ENCODE results near the gene GPR50.

The GPR50 gene

DNA sequence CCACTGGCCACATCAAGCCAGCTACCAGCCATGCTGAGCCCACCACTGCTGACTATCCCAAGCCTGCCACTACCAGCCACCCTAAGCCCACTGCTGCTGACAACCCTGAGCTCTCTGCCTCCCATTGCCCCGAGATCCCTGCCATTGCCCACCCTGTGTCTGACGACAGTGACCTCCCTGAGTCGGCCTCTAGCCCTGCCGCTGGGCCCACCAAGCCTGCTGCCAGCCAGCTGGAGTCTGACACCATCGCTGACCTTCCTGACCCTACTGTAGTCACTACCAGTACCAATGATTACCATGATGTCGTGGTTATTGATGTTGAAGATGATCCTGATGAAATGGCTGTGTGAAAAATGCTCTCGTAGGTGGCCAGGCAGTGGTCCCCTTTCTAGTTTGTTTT, 4.7 kb downstream of the GPR50 start:
- H3K27me3 ChIP-seq (ENCODE audit: control insufficient read depth, insufficient read depth, low read length): no peaks in the 10 kb centered on the region
- H3K9ac ChIP-seq: no peak overlapping the region
- H3K4me3 ChIP-seq (ENCODE audit: low read depth, low read length): no peak overlapping the region
- no peak overlapping the region for H3K4me2 ChIP-seq (ENCODE audit: low read length)
- TF ChIP-seq, protein P1, sequence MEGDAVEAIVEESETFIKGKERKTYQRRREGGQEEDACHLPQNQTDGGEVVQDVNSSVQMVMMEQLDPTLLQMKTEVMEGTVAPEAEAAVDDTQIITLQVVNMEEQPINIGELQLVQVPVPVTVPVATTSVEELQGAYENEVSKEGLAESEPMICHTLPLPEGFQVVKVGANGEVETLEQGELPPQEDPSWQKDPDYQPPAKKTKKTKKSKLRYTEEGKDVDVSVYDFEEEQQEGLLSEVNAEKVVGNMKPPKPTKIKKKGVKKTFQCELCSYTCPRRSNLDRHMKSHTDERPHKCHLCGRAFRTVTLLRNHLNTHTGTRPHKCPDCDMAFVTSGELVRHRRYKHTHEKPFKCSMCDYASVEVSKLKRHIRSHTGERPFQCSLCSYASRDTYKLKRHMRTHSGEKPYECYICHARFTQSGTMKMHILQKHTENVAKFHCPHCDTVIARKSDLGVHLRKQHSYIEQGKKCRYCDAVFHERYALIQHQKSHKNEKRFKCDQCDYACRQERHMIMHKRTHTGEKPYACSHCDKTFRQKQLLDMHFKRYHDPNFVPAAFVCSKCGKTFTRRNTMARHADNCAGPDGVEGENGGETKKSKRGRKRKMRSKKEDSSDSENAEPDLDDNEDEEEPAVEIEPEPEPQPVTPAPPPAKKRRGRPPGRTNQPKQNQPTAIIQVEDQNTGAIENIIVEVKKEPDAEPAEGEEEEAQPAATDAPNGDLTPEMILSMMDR (IDR thresholded peaks at IDR 0.05): no peak
- no peaks in the 10 kb centered on the region for H3K4me1 ChIP-seq
- no peaks in the 10 kb centered on the region for H3K9me3 ChIP-seq (ENCODE audit: control insufficient read depth, low read length)
- H3K79me2 ChIP-seq: no peaks in the 10 kb centered on the region
- no peak overlapping the region for H3K27ac ChIP-seq
- H3K36me3 ChIP-seq (ENCODE audit: control insufficient read depth, insufficient read depth, low read length): no peaks in the 10 kb centered on the region
- H2AFZ ChIP-seq: no peak overlapping the region

DNA sequence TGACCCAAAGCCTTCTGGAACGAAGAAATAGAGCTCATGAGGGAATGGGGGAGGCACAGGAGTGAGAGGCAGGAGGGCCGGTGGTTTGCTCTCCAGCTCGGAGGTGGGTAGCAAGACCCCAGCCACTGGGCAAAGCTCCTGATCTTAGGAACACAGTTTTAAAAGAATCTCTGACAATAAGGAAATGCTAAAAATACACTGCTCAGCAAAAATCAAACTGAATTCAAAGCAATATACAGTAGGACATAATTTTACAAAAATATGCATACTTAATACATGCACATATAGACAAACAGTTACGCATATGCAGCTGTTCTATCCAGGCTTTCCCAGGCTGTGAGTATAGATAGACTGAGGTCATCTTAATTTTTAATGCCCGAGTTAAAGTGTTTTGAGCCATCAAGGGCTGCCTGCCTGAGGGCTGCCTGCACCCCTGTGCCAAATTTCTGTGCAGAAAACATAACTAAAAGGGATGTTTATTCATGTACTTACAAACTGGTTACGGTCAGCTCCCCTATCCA, 6.9 kb downstream of the GPR50 start:
- Histone ChIP-seq H3K9ac (no peak overlapping the region), H3K36me3 (ENCODE audit: control insufficient read depth, insufficient read depth, low read length) (no peaks in the 10 kb centered on the region), H3K79me2 (no peaks in the 10 kb centered on the region), H3K4me3 (ENCODE audit: low read depth, low read length) (no peak overlapping the region), H3K4me2 (ENCODE audit: low read length) (no peak overlapping the region), H3K4me1 (no peaks in the 10 kb centered on the region), H3K27ac (no peak overlapping the region), H2AFZ (no peak overlapping the region), H3K27me3 (ENCODE audit: control insufficient read depth, insufficient read depth, low read length) (no peaks in the 10 kb centered on the region), H3K9me3 (ENCODE audit: control insufficient read depth, low read length) (no peaks in the 10 kb centered on the region)
- TF ChIP-seq, protein P1 (IDR thresholded peaks at IDR 0.05): no peak

DNA sequence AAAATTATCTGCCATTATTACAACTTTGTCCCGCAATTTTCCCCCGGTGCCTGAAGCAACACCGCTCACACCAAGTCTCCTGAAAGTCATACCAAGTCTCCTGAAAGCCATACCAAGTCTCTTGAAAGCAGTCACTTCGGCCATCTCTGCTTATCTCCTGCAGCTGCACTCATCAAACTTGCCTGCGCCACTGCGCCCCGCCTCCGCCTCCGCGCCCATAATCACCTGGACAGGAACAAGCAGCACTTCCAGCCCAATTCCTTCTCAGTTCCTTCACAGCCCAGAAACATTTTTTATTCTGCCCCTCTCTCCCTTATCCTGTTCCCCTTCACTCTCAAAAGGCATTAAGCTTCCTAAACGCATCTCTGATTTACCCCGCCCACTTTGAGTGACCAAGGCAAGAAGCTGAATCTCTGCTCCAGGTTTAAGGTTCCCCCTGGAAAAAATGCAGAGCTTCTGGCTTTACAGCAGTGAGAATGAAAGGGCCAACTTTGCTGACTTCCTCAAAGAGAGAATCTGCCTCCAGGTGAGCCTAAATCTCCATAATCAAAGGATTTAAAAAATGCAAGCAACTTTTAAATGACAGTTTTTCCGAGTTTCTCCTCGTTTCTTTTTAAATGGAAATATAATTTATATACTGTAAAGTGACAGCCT, 7.7 kb downstream of the GPR50 start:
- Histone ChIP-seq H3K36me3 (ENCODE audit: control insufficient read depth, insufficient read depth, low read length) (no peaks in the 10 kb centered on the region), H3K9ac (no peak overlapping the region), H2AFZ (no peak overlapping the region), H3K27ac (no peak overlapping the region), H3K27me3 (ENCODE audit: control insufficient read depth, insufficient read depth, low read length) (no peaks in the 10 kb centered on the region), H3K9me3 (ENCODE audit: control insufficient read depth, low read length) (no peaks in the 10 kb centered on the region), H3K4me2 (ENCODE audit: low read length) (no peak overlapping the region), H3K79me2 (no peaks in the 10 kb centered on the region), H3K4me3 (ENCODE audit: low read depth, low read length) (no peak overlapping the region), H3K4me1 (no peaks in the 10 kb centered on the region)
- TF ChIP-seq, protein P1 (IDR thresholded peaks at IDR 0.05): no peak

DNA sequence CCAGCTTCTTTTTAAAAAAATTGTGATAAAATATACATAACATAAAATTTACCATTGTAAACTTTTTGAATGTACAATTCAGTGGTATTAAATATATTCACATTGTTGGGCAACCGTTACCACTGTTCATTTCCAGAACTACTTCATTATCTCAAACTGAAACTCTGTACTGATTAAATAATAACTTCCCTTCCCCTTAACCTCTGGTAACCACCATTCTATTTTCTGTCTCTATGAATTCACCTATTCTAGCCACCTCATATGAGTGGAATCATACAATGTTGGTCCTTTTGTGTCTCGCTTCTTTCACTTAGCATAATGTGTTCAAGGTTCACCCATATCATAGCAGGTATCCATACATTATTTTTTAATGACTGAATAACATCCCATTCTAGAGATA, 8.3 kb downstream of the GPR50 start:
- H3K4me1 ChIP-seq: no peaks in the 10 kb centered on the region
- TF ChIP-seq, protein P1 (IDR thresholded peaks at IDR 0.05): no peak
- H3K4me2 ChIP-seq (ENCODE audit: low read length): no peak overlapping the region
- H2AFZ ChIP-seq: no peak overlapping the region
- no peak overlapping the region for H3K4me3 ChIP-seq (ENCODE audit: low read depth, low read length)
- no peaks in the 10 kb centered on the region for H3K36me3 ChIP-seq (ENCODE audit: control insufficient read depth, insufficient read depth, low read length)
- no peaks in the 10 kb centered on the region for H3K27me3 ChIP-seq (ENCODE audit: control insufficient read depth, insufficient read depth, low read length)
- H3K9me3 ChIP-seq (ENCODE audit: control insufficient read depth, low read length): no peaks in the 10 kb centered on the region
- no peak overlapping the region for H3K9ac ChIP-seq
- H3K27ac ChIP-seq: no peak overlapping the region
- no peaks in the 10 kb centered on the region for H3K79me2 ChIP-seq

DNA sequence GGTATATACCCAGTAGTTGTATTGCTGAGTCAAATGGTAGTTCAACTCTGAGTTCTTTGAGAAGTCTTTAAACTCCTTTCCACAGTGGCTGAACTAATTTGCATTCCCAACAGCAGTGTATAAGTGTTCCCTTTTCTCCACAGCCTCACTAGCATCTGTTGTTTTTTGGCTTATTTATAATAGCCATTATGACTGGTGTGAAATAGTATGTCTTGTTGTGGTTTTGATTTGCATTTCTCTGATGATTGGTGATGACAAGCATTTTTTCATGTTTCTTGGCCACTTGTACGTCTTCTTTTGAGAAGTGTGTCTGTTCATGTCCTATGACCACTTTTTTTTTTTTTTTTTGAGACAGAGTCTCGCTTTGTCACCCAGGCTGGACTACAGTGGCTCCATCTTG, 30.5 kb downstream of the GPR50 start:
- TF ChIP-seq, protein P1 (IDR thresholded peaks at IDR 0.05): no peak
- H3K4me2 ChIP-seq (ENCODE audit: low read length): no peak overlapping the region
- no peak overlapping the region for H3K4me3 ChIP-seq (ENCODE audit: low read depth, low read length)
- H2AFZ ChIP-seq: no peak overlapping the region
- H3K9ac ChIP-seq: no peak overlapping the region
- no peaks in the 10 kb centered on the region for H3K9me3 ChIP-seq (ENCODE audit: control insufficient read depth, low read length)
- no peaks in the 10 kb centered on the region for H3K4me1 ChIP-seq
- no peaks in the 10 kb centered on the region for H3K36me3 ChIP-seq (ENCODE audit: control insufficient read depth, insufficient read depth, low read length)
- H3K27me3 ChIP-seq (ENCODE audit: control insufficient read depth, insufficient read depth, low read length): no peaks in the 10 kb centered on the region
- no peak overlapping the region for H3K27ac ChIP-seq
- no peaks in the 10 kb centered on the region for H3K79me2 ChIP-seq

All from parathyroid adenoma (tissue), 2 donors.